NOMO-1 treated with DMSO at 0.1 percent for 48 hours (cell line): ENCODE data around the gene WWTR1.

Experiments used
- DNase-seq: peaks from one replicate; lab custom pipeline; 2025; ENCODE audit not compliant: unreplicated experiment; lab: John Stamatoyannopoulos, UW

Gene WWTR1

DNA sequence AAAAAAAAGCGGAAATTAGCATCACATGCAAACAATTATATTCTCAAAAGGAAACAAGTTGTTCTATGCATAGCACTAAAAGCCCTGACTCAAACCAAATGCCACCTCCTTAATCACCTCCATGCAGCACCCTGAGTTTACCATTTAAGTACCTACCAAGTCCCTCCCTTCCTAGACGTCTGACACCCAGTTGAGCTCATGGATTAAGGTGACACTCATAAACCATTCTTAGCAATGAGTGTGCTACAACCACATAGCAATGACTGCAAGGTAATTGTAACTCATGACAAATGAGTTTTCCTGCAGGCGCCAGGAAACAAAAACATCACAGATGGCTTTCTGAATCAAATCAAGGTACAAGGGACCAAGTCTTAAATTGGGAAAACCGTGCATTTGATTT, 32.0 kb downstream of the WWTR1 start:
- DNase-seq, result no peak

DNA sequence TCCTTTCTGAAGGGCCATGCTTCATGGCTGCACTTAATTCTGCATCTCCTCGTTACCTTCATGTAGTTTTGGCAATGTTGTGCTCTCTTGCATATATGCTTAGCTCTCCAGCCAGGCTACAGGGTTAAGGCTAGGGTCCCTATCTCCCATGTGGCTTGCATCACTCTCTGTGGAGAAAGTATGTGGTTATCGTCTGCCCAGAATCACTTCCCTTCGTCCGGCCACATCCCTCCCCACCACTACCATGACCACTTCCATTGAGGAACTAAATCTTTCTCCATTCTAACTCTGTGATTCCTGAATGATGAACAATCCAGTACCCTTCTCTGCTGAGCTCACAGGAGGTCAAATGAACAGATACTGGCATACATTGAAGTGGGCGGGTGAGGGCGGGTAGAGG, 34.0 kb downstream of the WWTR1 start:
- peak; percentile 71 for DNase-seq

DNA sequence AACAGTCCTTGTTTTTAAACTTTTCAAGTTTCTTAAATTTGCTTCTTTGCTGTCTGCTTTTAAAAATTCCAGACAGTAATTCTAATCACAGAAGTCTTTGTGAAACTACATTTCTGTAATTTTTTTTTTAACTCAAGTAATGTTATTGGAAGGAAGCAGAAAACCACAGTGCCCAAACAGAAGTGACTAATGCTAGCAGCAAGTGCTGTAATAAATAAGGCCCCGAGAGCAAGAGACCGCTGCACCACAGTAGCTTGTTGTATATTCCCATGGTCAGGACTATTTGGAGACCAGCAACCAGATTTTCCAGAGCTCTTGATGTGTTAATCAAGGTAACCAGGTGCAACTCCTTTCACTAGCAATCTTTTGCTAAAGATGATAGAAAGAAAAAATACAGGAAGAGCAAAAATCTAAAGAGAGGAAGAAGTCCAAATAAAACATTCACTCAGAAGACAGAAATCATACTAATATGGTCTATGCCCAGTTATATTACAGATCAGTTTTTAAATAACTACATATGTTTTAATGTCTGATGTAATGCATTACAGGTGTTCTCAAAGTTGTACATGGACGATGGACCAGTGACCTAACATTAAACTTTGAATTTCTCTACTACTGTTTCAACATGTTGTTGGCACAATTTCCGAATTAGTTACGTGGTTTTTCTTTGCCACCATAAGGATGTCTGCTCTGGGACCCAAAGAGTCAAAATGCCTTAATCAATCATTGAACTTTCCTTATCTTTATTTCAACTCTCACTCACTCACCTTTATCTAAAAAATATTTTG, 36.4 kb downstream of the WWTR1 start:
- DNase-seq, result peak; percentile 71

DNA sequence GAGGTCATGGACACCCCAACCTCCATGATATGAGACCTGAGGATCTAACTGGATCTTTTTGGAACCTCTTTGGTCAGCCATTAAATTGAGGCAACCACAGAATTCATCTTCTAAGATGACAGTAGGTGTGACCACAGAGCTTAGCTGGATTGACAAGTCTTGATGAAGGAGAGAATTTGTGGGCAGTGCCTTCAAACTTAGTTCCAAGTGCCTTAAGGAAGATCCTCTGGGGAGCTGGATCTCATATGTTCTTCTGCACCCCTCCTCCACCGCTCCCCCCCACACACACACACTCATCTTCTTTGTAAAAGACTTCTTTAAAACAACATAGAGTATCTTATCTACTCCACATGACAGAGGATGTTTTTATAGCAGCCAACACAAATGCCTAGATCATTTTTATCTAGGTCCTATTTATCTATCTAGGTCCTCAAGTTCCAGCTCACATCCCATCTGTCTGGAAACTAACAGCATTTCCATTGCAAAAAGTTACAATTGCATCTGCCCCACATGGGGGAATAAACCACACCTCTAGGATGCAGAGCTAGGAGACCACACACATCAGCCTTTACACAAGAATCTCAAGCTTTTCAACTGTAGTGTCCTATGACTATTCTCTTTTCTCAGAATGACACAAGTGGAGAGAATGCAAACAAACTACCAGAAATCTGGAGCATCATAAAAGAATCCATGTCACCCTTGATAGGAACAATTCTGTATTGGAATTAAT, 37.4 kb downstream of the WWTR1 start:
- DNase-seq, result no peak

DNA sequence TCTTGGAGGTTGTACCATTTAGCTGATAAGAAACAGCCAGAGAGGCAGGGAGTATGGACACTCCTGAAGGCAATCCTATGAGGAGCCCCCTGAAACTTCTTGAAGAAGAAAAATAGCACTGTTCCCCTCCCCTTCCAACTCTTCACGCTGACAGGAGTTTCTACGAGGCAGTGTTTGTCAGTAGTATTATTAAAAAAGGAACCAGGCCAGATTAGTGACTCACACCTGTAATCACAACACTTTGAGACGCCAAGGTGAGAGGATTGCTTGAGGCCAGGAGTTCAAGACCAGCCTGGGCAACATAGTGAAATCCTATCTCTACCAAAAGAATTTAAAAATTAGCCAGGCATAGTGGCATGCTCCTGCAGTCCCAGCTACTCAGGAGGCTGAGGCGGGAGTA, 38.7 kb downstream of the WWTR1 start:
- DNase-seq, result no peak

DNA sequence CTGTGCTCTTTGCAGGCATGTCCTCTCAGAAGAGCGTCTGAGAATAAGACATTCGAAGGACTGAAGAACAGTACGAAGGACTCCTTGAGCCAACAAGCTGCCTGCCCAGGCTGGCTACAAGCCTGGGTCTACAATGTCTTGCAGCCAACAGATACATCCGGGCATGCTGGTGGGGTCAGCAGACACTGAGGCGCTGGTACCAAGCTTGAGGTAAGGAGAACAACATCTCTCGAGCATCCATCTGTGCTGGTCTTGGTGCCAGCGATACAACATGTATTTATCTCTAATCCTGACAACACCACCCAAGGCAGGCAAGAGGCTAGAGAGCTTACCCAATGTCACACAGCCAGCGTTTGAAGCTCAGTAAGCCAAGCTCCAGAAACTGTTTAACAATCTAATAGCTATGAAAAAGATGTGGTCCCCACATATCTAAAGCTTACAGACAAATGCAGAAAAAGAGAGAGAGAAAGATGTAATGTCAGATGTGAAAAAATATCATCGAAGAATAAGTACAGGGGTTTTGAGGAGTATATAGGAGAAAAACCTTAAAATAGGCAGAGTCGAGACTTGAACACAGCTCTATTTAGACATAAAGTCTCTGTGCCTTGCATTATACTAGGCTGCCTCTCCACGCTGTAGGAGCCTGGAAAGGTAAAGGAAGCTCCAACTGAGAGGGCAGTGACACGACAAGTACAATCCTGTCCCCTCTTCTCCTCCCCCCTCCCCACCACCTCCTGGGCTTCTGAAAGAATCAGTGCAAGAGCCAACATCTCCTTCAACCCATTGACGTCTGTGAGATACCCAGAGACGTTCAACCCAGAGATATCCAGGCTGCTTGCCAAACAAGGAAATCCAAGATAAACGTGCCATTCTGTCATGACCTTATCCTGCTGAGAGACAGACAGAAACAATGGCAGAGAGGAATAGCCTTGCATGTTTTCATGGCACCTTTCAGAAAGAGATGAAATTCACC, 39.4 kb downstream of the WWTR1 start:
- DNase-seq, result no peak

DNA sequence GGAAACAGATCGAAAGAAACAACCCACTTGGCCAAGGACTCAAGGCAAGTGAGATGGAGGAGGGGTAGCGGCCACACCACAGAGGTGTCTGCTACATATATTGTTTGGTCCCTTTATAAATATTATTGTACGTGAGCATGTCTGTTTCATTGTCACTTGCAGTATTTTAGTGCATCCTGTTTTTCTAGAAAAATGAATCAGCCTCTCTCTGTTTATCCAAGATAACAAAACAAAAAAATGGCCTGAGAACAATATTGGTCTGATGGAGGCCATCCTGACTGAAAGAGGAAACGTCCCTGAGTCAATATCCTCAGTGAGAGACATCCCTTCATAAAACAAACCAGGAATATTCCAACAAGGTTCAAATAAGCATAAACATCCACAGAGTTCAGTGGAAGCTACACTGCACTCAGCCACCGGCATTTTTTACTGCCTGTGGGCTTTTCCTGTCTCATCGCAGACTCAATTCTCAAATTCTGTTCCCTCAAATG, 42.0 kb downstream of the WWTR1 start:
- DNase-seq, result no peak

DNA sequence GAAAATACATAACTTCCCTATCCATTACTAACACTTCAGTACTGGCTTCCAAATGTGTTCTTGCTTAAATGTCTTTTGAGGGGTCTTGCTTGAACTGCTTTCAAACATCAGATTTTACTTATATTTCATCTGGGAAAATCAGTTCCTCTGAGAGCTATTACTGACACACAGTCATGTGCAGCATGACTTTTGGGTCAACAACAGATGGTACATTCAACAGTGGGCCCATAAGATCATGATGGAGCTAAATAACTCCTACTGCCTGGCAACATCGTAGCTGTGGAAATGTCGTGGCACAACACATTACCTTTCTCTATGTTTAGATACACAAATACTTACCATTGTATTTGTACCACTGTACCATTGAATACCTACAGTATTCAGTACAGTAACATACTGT, 43.8 kb downstream of the WWTR1 start:
- no peak for DNase-seq

DNA sequence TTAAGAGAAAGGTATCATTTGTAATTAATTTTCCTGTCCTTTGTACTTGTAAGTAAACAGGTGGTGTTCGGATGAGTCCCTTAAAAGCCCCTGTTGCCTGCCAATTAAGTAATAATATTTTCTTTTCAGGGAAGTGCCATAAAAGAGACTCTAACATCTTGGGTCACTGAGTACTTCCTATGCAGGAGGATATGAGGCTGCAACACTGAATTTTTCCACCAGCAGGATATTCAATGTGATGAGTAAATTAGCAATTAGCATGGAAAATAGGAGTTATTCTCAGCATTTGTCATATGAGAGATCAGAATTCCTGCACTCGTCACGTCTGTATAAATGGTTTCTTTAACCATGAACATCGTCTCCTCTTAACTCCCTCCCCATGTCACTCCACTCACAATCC, 45.4 kb downstream of the WWTR1 start:
- no peak for DNase-seq

DNA sequence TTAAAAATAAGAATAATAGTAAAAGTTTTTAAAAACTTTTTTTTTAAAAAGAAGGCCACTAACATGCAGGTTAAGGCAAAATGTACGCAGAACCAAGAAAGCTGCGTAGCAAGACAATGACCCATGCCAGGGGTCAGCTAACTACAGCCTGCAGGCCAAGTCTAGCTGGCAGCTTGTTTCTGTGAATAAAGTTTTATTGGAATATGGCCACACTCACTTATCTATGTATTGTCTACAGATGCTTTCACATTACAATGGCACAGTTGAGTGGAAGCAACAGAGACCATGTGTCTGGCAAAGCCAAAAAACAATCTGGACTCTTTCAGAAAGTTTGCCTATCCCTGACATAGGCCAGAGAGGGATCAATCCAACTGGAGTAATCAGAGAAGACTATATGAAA, 46.7 kb downstream of the WWTR1 start:
- DNase-seq, result no peak

DNA sequence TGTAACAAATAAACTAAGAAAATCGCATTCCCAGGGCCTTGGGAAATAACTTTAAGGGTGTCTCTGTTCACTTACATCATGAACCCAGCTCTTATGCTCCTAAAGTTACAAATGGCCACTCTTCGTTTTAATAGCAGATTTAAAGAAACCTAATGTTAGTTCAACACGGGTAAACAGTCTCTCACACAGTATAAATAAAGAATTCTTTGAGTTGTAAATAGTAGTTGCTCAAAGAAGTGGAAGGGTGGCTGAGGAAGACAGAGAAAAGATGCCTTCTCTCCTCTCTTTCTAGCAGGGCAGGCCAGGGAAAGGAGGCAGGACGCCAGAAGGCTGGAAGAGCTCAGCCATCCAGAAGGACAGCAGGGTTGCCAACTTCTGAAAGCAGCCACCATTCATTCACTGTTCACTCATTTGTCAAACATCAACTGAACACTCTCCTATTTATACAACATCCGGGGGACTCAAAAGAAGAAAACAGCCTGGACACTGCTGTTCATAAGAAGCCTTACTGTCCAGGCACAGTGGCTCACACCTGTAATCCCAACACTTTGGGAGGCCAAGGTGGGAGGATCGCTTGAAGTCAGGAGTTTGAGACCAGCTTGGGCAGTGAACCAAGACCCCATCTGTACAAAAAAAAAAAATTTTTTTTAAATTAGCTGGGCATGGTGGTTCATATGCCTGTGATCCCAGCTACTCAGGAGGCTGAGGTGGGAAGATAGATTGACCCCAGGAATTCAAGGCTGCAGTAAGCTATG, 47.3 kb downstream of the WWTR1 start:
- DNase-seq, result no peak

DNA sequence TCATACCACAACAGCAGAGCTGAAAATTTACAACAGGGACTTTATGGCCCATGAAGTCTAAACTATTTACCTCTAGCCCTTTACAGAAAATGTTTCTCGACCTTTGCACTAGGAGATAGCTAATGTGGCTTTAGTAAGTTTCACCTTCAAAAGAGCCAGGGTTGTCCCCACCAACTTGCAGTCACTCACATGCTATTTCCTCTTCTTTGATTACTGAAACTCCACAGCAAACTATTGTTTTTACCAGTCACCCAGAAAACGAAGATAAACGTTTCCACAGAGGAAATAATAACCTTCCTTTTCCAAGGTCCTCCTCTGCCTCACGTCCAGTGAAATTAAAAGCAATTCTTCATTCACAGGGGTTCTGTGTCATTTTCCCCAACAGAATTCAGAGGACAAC, 48.2 kb downstream of the WWTR1 start:
- no peak for DNase-seq

DNA sequence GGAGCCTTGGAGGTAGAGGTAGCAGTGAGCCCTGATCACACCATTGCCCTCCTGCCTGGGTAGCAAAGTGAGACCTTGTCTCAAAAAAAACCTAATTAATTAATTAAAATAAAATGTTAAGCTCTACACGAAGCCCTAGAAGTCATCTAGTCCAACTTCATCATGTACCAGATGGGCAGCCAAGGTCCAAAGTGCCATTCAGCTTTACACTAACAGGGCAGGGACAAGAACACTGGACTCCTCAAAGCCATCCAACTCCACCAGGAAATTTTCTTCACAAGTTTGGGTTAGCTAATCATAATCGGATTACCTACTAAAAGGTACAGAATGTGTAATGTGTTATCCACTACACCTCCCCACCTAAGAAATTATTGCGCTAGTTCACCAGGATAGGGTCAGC, 48.8 kb downstream of the WWTR1 start:
- DNase-seq, result no peak

DNA sequence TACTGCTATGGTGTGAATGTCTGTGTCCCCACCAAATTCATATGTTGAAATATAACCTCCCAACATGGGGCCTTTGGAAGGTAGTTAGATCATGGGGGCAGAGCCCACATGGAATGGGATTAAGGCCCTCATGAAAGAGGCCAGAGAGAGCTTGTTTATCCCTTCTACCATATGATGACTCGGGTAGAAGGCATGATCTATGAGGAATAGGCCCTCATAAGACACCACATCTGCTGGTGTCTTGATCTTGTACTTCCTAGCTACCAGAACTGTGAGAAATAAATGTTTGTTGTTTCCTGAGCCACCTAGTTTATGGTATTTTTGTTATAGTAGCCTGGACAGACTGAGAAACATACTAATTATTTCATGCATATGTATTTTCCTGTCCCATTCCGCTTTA, 51.9 kb downstream of the WWTR1 start:
- no peak for DNase-seq

DNA sequence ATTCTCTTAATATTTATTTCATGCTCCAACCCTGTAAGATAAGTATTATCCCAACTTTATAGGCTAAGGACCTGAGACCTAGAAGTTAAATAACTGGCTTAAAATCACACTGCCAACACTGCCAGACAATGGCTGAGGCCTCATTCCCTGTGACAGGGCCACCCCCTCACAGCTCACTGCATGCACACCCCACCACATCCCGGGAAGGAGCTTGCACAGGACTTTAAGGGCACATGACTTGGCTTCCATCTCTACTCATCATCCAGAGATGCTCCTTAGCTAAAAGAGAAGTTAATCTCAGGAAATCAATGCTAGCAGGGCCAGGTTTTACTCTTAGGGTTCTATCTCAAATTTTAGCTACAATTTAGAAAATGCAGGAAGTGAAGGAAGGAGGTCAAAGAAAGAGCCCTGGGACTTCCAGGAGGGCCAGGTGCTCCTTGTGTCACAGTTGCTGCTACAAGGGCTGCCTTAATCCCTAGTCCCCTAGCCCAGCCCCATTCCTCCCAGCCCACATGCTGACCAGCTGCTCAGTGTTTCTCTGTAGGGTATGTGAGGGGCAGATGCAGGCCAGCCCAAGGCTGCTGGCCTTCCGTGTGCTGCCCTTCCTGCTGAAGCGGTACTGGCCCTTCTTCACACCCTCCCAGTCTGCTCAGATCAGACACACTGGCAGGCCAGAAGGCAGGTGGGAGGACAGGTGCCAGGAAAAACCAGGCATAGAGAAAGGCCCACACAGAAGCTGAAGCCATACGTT, 53.5 kb downstream of the WWTR1 start:
- DNase-seq, result no peak

DNA sequence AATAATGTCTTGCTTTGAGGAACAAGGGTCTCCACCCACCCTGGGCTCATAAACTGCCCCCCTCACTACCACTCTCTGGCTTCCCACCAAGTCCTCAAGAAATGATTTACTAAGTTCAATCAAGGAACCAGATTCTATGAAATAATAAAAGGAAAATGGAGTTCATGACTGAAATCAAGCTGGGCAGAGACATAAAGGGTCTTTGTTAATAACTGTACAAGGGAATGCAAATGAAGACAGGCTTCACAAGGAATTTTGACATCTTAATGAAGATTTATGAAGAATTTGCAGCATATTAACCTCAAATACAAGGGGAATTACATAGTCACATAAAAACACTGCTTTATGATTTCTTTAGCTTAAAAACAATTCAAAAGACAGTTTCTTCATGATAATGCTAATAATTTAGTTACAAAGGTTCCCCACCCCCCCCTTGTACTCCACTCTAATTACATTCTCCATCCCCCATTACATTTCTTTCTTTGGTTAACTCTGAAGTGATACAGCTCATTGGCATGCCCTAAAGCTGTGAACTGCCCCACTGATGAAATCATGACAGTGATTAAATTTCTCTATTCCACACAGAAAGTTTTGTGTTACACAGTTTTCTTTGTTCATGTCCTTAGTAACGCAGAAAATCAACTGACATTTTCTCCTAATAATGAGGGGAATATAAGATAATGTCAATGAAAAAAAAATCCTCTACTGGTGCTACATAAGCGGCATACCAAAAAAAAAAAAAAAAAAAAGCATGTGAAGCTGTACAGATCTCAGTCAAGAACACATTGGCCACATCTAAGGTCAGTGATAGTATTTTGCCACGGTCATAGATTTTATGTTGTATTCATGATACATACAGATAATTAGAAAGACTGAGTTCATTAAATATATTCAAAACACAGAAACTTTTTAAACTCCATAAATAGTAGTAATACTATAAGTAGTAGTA, 54.4 kb downstream of the WWTR1 start:
- DNase-seq, result no peak

DNA sequence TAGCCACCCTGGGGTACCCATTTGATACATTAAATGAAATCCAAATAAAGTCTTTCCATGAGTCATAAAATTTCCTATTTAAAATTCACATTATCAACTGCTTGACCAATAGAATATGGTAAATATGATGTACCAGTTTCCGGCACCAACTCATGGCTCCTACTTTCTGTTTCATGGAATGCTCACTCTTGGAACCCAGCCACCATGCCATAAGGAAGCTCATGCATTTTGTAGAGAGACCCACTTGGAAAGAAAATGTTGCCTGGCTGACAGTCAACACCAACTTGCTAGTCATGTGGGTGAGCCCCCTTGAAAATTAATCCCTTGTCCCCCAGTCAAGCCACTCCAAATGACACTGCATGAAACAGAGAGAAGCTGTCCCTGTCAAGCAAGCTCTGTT, 57.2 kb downstream of the WWTR1 start:
- no peak for DNase-seq

DNA sequence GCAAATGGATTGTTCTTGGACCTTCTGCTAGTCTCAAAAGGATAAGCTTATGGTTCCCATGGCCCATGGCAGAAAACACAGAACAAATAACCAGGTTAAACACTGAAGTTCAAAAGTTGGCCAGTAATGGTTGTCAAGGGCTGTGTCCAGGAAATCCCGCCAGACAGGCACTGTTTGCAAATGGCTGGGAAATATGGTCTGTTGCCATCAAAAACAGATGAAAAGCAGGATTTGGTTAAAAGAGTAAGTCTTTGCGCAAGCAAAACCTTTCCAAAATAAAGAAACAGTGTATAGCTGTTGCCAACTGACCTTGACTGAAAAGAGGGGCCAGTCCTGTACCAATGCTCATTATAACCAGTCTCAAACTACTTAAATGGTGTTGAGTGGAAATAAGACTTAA, 58.6 kb downstream of the WWTR1 start:
- no peak for DNase-seq
